ENCODE data around the gene ADAMTSL1. TPM values are rescaled to one million over a fixed set of nuclear protein-coding genes. Genes with fewer than 3 reads are reported as not detected.

The ADAMTSL1 gene
- total RNA-seq, 2 experiments from 2014 or later, result not detected

DNA sequence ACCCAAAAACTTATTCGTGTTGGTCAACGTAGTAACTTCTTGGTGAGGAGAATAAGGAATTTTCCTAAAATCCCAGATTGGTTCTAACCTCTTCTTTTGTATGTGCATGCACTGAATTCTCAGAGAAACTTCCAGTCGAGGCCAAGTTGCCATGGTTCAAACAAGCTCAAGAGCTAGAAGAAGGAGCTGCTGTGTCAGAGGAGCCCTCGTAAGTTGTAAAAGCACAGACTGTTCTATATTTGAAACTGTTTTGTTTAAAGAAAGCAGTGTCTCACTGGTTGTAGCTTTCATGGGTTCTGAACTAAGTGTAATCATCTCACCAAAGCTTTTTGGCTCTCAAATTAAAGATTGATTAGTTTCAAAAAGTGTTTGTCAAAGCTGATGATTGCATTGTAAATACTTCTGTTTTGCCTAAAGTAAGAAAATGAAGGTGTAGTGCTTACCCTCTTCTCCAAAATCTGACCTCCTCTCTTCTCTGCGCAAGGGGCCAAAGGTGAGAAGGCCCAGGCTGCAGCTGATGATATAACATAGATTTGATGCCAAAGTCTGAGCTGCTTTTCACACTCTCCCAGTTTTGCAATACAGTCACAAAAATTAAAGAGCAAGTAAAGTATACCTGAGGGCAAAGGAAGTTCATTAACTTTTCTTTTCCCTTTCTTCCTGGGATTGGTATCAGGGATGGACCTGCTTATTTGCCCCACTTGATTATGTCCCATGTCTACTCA is 210.8 kb downstream of the ADAMTSL1 start:
- ChIA-PET CTCF (no interaction called here), POLR2A (no interaction called here)

DNA sequence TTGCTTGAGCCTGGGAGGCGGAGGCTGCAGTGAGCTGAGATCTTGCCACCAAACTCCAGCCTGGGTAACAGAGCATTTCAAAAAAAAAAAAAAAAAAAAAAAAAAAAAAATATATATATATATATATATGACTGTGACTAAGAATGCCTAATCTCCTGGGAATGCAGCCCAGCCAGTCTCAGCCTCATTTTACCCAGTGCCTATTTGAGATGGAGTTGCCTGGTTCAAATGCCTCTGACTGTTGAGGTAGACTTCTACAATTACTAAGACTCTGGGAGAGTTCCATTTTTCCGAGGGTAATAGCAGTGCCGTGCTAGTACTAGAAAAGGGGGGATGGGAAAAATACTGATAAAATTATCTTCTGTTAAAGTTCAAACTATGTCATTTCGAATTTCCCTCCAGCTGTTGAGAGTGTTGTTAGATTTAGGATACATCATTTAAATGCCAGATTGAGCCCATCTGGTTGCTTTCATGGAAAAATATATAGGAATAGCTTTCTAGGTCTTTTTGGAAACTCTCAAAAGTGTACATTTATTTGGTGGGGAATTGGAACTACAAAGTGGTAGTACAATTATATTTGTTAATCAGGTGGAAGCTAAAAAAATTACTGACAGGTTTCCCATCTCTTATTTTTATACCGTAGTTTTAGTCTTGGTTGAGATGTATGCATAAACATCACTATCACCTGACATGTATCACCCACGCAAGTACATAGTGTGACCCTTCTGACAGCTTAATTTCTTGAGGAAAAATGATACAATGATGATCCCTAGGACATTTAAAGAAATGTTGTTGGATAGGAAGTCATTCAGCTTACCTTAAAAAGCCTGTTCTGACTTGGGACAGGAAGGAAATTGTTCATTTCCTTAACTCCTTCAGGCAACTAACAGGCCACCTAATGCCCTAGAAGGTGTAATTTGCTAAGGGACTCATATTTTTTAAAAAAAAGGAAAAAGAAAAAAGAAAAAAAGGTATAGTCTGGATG is 214.9 kb downstream of the ADAMTSL1 start:
- Mint-ChIP-seq H3K4me1 (no peaks in the 10 kb centered on the region), H3K27ac (no peak overlapping the region), H3K27me3 (no peaks in the 10 kb centered on the region), H3K36me3 (ENCODE audit: low read depth) (no peaks in the 10 kb centered on the region), H3K4me3 (no peak overlapping the region), H3K9me3 (no peaks in the 10 kb centered on the region)
- CTCF ChIA-PET, result no interaction called here
- POLR2A ChIA-PET, result no interaction called here
- DNase-seq, result no peak

More for the DNA sequence above, 210.8 kb downstream of the ADAMTSL1 start:
- Mint-ChIP-seq H3K4me3 (no peak overlapping the region), H3K4me1 (no peaks in the 10 kb centered on the region), H3K36me3 (ENCODE audit: low read depth) (no peaks in the 10 kb centered on the region), H3K27ac (no peak overlapping the region), H3K27me3 (no peaks in the 10 kb centered on the region), H3K9me3 (no peaks in the 10 kb centered on the region)
- no peak for DNase-seq

DNA sequence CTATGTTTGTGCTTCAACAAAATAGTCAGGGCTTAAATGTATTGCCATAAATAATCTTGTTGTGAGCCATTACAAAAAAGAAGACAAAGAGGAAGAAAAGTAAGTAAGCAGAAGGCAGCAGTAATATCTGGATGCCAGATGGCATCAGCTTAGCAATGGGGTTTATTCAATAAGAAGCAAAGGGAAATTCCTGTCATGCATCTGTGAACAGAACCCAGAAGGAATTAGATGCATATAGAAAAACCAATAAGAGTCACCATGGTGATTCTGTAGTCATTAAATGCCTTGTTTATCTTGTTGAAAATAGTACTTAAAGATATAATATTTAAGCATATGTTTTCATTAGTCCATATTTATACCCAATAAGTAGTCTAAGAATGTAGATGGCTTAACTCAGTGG is 216.0 kb downstream of the ADAMTSL1 start:
- Mint-ChIP-seq H3K27ac (no peak overlapping the region), H3K36me3 (ENCODE audit: low read depth) (no peaks in the 10 kb centered on the region), H3K4me3 (no peak overlapping the region), H3K27me3 (no peaks in the 10 kb centered on the region), H3K4me1 (no peaks in the 10 kb centered on the region), H3K9me3 (no peaks in the 10 kb centered on the region)
- ChIA-PET POLR2A (no interaction called here), CTCF (no interaction called here)
- DNase-seq, result no peak

DNA sequence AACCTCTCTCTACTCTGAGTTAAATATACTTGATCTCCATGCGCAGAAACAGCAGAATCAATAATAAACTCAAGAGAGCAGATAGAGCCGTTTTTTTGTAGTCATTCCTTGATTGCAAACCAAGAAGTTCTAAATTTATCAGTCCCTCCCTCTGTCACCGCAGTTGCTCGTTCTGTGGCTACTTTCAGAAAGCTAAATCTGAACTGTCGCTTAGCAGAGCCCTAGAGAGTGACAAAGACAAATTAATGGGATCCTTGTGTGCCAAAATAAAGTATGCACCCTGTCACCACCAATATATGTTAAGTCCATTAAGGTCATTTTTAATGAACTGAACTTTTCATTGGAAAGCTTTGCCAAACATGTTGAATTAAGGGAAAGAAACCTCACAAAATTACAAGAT is 218.3 kb downstream of the ADAMTSL1 start:
- Mint-ChIP-seq H3K9me3 (peaks cover 5% of the 10 kb centered on the region), H3K4me1 (no peaks in the 10 kb centered on the region), H3K4me3 (no peak overlapping the region), H3K27me3 (no peaks in the 10 kb centered on the region), H3K27ac (no peak overlapping the region), H3K36me3 (ENCODE audit: low read depth) (no peaks in the 10 kb centered on the region)
- no peak for DNase-seq
- ChIA-PET POLR2A (no interaction called here), CTCF (interaction anchor here (0.6 kb wide), 1 partner anchor 391 kb away, joined by 3 read pairs; no protein-coding TSS in a partner anchor)

DNA sequence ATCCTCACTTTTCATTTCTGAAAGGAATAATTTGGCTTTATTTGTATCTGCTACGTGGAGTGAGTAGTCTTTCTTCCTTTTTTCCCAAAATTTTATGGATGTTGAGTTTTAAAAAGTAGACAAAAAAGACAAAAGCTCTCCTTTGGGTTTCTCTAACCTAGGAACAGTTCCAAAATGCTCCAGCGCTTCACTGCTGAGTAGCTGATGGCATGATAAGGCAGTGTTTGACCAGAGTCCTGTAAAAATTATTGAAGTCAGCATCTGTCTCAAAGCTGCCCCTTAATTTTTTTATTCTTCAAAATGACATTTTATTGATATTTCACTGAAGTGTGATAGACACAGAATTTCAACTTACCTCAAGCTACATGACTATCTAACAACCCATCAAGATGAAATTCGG is 219.0 kb downstream of the ADAMTSL1 start:
- Mint-ChIP-seq H3K4me1 (no peaks in the 10 kb centered on the region), H3K9me3 (peaks cover 5% of the 10 kb centered on the region), H3K27ac (no peak overlapping the region), H3K27me3 (no peaks in the 10 kb centered on the region), H3K4me3 (no peak overlapping the region), H3K36me3 (ENCODE audit: low read depth) (no peaks in the 10 kb centered on the region)
- ChIA-PET CTCF (no interaction called here), POLR2A (no interaction called here)
- DNase-seq, result no peak

DNA sequence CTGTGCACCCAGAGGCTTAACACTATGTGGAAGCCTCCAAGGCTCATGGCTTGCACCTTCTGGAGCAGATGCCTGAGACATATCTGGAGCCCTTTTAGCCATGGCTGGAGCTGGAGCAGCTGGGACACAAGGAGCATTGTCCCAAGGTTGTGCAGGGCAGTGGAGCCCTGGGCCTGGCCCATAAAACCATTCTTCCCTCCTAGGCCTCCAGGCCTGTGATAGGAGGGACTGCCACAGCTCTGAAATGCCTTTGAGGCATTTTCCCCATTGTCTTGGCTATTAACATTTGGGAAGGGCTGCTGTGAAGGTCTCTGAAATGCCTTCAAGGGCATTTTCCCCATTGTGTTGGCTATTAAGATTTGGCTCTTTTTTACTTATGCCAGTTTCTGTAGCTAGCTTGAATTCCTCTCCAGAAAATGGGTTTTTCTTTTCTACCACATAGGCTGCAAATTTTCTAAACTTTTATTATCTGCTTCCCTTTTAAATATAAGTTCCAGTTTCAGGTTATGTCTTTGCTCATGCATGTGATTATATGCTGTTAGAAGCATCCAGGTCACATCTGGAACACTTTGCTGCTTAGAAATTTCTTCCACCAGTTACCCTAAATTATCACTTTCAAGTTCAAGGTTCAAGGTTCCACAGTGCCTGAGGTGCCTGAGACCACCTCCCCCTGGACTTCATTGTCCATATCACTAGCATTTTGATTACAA is 221.2 kb downstream of the ADAMTSL1 start:
- H3K27me3 Mint-ChIP-seq, result no peaks in the 10 kb centered on the region
- no peak overlapping the region for H3K27ac Mint-ChIP-seq
- DNase-seq, result no peak
- POLR2A ChIA-PET, result no interaction called here
- H3K4me3 Mint-ChIP-seq, result no peak overlapping the region
- H3K36me3 Mint-ChIP-seq (ENCODE audit: low read depth), result no peaks in the 10 kb centered on the region
- H3K4me1 Mint-ChIP-seq, result no peaks in the 10 kb centered on the region
- peaks cover 5% of the 10 kb centered on the region for H3K9me3 Mint-ChIP-seq
- CTCF ChIA-PET, result no interaction called here

DNA sequence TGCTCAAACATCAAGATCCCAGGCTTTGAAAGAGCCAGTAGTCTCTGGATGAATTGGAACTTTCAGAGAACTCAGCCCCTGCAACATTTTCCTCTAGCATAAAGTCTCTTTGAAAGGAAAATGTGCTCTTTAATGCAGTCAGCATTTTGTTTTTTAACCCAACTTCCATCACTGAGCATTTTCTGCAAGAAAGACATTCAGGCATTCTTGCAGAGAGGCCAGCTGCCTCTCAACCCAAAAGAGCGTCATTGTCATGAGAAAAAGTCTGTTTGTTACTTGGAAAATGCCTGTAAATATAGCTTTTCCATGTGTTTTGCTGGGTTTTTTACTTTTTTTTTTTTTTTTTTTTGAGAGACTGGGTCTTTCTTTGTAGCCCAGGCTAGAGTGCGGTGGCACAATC is 225.0 kb downstream of the ADAMTSL1 start:
- POLR2A ChIA-PET, result no interaction called here
- Mint-ChIP-seq H3K9me3 (peaks cover 5% of the 10 kb centered on the region), H3K4me3 (no peak overlapping the region), H3K36me3 (ENCODE audit: low read depth) (no peaks in the 10 kb centered on the region), H3K4me1 (no peaks in the 10 kb centered on the region), H3K27ac (no peak overlapping the region), H3K27me3 (peaks cover 5% of the 10 kb centered on the region)
- CTCF ChIA-PET, result no interaction called here
- no peak for DNase-seq

DNA sequence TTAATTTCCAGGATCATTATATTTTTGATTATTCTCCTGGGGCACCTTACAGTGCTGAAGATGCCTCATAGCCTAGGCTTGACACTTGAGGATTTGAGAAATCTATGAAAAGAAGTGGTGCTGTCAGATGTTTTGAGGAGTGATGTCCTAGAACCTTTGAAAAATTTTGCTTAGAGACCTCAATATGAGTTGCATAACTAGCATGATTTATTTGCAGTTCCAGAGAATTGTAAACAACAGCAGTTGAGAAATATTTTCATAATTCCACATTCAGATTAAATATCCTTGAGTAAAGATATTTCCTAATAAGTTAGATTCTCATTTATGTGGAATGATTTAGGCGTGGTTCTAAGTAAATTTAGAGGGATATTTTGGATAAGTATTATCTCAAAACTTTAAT is 225.8 kb downstream of the ADAMTSL1 start:
- Mint-ChIP-seq H3K9me3 (peaks cover 5% of the 10 kb centered on the region), H3K27ac (no peak overlapping the region), H3K4me3 (no peak overlapping the region), H3K36me3 (ENCODE audit: low read depth) (no peaks in the 10 kb centered on the region), H3K4me1 (no peaks in the 10 kb centered on the region), H3K27me3 (peaks cover 5% of the 10 kb centered on the region)
- no peak for DNase-seq
- ChIA-PET POLR2A (no interaction called here), CTCF (no interaction called here)

DNA sequence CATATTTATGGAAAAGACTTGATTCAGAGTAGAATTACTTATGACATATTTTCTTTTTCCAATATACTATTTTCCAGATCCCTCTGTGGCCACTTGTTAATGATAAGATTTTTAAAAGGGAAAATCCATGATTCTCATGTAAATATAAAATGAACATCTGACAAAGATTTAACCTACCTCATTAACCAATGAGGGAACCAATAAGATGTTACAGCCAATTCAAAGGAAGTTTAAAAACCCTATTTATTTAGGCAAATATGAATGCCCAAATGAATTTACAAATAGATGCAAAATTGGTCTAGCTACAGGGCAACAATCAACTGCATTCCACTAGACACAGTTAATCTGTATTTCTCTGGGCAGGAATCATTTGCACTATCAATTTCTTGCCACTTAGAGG is 226.8 kb downstream of the ADAMTSL1 start:
- ChIA-PET POLR2A (no interaction called here), CTCF (no interaction called here)
- peaks cover 1% of the 10 kb centered on the region for H3K9me3 Mint-ChIP-seq
- H3K4me1 Mint-ChIP-seq, result no peaks in the 10 kb centered on the region
- DNase-seq, result no peak
- no peak overlapping the region for H3K4me3 Mint-ChIP-seq
- peaks cover 5% of the 10 kb centered on the region for H3K27me3 Mint-ChIP-seq
- H3K27ac Mint-ChIP-seq, result no peak overlapping the region
- H3K36me3 Mint-ChIP-seq (ENCODE audit: low read depth), result no peaks in the 10 kb centered on the region

DNA sequence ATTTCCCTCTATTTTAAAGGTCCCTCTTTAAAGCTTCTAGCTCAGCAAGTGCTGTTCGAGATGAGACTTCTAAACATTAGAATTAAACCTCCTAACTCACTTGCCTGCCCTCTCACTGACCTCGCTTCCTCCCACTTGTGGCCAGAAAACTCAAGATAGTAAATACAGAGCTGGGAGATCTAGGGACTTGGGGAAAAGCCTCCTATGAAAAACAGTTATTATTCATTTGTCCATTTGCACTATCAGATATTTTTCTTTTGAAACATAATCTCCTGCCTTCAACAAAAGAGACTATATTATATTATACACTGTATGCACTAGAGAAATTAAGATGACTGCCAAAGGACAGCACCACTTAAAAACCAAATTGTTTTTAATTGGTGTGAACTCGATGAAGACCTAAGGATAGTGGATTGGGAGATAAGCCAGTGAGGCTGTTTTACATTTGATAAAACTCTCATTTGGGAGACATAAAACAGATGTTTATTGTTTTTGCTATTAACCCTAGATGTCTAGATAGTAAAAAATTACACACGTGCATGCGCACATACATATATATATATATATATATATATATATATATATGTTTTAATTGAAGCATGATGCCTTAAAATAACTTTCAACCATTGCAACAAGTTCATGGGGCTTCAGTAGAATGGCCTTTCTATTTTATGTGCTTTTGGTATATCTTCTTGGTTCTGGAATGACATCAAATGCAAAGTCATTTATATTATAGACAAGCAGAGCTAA is 229.4 kb downstream of the ADAMTSL1 start:
- POLR2A ChIA-PET, result no interaction called here
- H3K9me3 Mint-ChIP-seq, result no peaks in the 10 kb centered on the region
- no peak overlapping the region for H3K27ac Mint-ChIP-seq
- DNase-seq, result no peak
- H3K4me1 Mint-ChIP-seq, result no peaks in the 10 kb centered on the region
- CTCF ChIA-PET, result no interaction called here
- H3K36me3 Mint-ChIP-seq (ENCODE audit: low read depth), result no peaks in the 10 kb centered on the region
- peaks cover 5% of the 10 kb centered on the region for H3K27me3 Mint-ChIP-seq
- no peak overlapping the region for H3K4me3 Mint-ChIP-seq

DNA sequence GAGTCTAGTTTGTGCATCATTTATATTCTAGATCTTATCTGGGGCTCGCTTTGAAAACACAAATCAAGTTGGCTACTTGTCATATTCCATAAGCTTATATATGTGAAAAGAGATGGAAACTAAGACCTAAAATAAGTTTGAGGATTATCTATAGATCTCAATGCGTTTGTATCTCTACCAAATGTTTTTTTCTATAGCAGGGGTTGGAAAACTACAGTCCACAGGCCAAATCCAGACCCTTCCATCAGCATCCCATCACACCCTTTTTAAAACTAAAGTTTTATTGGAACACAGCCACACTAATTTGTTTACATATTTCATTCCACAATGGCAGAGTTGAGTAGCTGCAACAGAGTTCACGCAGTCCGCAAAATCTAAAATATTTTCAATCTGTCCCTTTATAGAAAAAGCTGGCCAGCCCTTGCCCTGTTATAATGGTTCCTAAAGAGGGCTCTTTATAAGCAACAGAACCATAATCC is 230.0 kb downstream of the ADAMTSL1 start:
- H3K27me3 Mint-ChIP-seq, result peaks cover 5% of the 10 kb centered on the region
- POLR2A ChIA-PET, result no interaction called here
- no peak overlapping the region for H3K4me3 Mint-ChIP-seq
- no peak for DNase-seq
- H3K36me3 Mint-ChIP-seq (ENCODE audit: low read depth), result no peaks in the 10 kb centered on the region
- H3K9me3 Mint-ChIP-seq, result no peaks in the 10 kb centered on the region
- H3K27ac Mint-ChIP-seq, result no peak overlapping the region
- CTCF ChIA-PET, result no interaction called here
- H3K4me1 Mint-ChIP-seq, result no peaks in the 10 kb centered on the region

DNA sequence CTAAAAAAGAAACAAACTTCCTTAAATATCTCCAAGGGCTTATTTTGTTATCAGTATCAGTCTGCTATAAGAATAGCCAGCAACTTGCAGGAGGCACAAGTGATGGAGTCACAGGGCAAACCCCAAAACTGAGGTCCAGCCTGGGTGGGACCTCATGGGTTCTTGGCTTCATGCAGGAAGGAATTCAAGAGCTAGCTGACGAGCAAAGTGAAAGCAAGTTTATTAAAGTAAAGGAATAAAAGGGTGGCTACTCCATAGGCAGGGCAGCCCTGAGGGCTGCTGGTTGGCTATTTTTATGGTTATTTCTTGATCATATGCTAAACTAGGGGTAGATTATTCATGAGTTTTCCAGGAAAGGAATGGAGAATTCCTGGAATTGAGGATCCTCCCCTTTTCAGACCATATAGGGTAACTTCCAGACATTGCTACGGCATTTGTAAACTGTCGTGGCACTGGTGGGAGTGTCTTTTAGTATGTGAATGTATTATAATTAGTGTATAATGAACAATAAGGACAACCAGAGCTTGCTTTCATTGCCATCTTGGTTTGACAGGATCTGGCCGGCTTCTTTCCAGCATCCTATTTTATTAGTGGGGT is 231.9 kb downstream of the ADAMTSL1 start:
- ChIA-PET POLR2A (no interaction called here), CTCF (no interaction called here)
- H3K27me3 Mint-ChIP-seq, result peaks cover 5% of the 10 kb centered on the region
- H3K4me1 Mint-ChIP-seq, result no peaks in the 10 kb centered on the region
- H3K36me3 Mint-ChIP-seq (ENCODE audit: low read depth), result no peaks in the 10 kb centered on the region
- no peak overlapping the region for H3K4me3 Mint-ChIP-seq
- no peak overlapping the region for H3K27ac Mint-ChIP-seq
- no peak for DNase-seq
- peaks cover 2% of the 10 kb centered on the region for H3K9me3 Mint-ChIP-seq

Measured in activated CD4-positive, alpha-beta memory T cell treated with anti-CD3 and anti-CD28 coated beads, Interleukin-2, amount 10 ng/mL, durations not matched to agents 7 days and 5 days (primary cell).